ENCODE data around the gene ELMO1. TPM values are rescaled to one million over a fixed set of nuclear protein-coding genes. Genes with fewer than 3 reads are reported as not detected.

Gene ELMO1
- total RNA-seq, 1 experiment from 2014 or later: 1.1 TPM

DNA sequence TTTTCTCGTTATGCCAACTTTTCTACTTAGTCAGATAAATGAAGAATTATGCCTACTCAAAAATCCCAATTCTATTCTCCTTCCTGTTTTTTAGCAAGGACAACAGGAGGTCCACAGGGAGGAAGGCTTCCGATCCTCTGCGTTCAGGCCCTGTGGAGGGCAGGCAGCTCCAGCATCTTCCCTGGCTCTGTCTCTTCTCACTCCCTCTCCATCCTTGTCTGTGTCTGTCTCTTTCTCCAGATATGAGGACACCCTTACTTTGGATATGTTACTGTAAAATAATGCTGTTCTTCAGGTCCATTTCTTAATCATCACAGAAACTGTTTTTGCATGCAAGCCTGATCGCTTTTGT lies 166.6 kb downstream of the ELMO1 start:
- ChIA-PET POLR2A (no interaction called here), CTCF (no interaction called here), RAD21 (ENCODE audit: low non-redundant PET in 1 of 2, low total read pairs in 2 of 2, uncharacterized antibody in 2 of 2, unreplicated experiment in 2 of 2) (no interaction called here)
- intact Hi-C loops (cut with micrococcal nuclease): no loop called here
- Histone ChIP-seq H4K20me1 (ENCODE audit: insufficient read depth) (no peaks in the 10 kb centered on the region), H3K4me1 (ENCODE audit: control insufficient read depth in 1 of 2, insufficient read depth in 2 of 2, low read length in 2 of 2) (no peaks in the 10 kb centered on the region), H3K4me3 (replicated peaks in 1 of 2; ENCODE audit: low read depth in 1 of 2, low read length in 2 of 2) (no peak overlapping the region), H3K27ac (ENCODE audit: low read depth, low read length) (no peak overlapping the region), H2AFZ (ENCODE audit: low read depth, low read length, poor library complexity, severe bottlenecking) (no peak overlapping the region), H3K9me3 (ENCODE audit: control insufficient read depth in 1 of 2, insufficient read depth in 1 of 2, low read depth in 1 of 2, low read length in 2 of 2) (no peaks in the 10 kb centered on the region), H3K36me3 (ENCODE audit: control insufficient read depth in 1 of 2, insufficient read depth in 2 of 2, low read length in 2 of 2) (no peaks in the 10 kb centered on the region), H3K9me2 (ENCODE audit: insufficient read depth) (no peaks in the 10 kb centered on the region), H3K9ac (ENCODE audit: low read length) (no peak overlapping the region), H3K4me2 (ENCODE audit: low read length) (no peak overlapping the region), H3K27me3 (ENCODE audit: insufficient read depth, low read length) (0 out of 2 replicates have a peak, but pooled peaks cover 4% of the 10 kb centered on the region), H3K79me2 (ENCODE audit: insufficient read depth, low read length) (no peaks in the 10 kb centered on the region)
- BruUV-seq (replicated peaks): no TSS peak
- DNase-seq (ENCODE audit: low read depth, low spot score): no peak
- TF ChIP-seq, protein P1, sequence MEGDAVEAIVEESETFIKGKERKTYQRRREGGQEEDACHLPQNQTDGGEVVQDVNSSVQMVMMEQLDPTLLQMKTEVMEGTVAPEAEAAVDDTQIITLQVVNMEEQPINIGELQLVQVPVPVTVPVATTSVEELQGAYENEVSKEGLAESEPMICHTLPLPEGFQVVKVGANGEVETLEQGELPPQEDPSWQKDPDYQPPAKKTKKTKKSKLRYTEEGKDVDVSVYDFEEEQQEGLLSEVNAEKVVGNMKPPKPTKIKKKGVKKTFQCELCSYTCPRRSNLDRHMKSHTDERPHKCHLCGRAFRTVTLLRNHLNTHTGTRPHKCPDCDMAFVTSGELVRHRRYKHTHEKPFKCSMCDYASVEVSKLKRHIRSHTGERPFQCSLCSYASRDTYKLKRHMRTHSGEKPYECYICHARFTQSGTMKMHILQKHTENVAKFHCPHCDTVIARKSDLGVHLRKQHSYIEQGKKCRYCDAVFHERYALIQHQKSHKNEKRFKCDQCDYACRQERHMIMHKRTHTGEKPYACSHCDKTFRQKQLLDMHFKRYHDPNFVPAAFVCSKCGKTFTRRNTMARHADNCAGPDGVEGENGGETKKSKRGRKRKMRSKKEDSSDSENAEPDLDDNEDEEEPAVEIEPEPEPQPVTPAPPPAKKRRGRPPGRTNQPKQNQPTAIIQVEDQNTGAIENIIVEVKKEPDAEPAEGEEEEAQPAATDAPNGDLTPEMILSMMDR (IDR thresholded peaks at IDR 0.05 in 2 of 3, conservative IDR thresholded peaks at IDR 0.05 in 1 of 3; ENCODE audit: borderline replicate concordance in 1 of 3, insufficient read depth in 1 of 3, low read depth in 2 of 3, low read length in 2 of 3): no peak
- TF ChIP-seq, protein P2, sequence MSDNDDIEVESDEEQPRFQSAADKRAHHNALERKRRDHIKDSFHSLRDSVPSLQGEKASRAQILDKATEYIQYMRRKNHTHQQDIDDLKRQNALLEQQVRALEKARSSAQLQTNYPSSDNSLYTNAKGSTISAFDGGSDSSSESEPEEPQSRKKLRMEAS (IDR thresholded peaks at IDR 0.05): no peak
- no peak for TF ChIP-seq EZH2 (IDR thresholded peaks at IDR 0.05)
- no peak for TF ChIP-seq ZNF274 (IDR thresholded peaks at IDR 0.05; ENCODE audit: low read depth, low read length)
- TF ChIP-seq EGR1 (IDR thresholded peaks at IDR 0.05; ENCODE audit: low read depth): no peak
- TF ChIP-seq SIN3A (IDR thresholded peaks at IDR 0.05; ENCODE audit: low read depth): no peak
- TF ChIP-seq CBX3 (IDR thresholded peaks at IDR 0.05; ENCODE audit: low read depth): no peak
- no peak for TF ChIP-seq POLR2A (IDR thresholded peaks at IDR 0.05; ENCODE audit: borderline replicate concordance, extremely low read depth, insufficient read depth, insufficient read length)
- no peak for TF ChIP-seq POLR2AphosphoS5 (IDR thresholded peaks at IDR 0.05; ENCODE audit: low read depth, low read length)
- TF ChIP-seq FOSL1 (IDR thresholded peaks at IDR 0.05; ENCODE audit: low read depth): no peak
- TF ChIP-seq ZFX (IDR thresholded peaks at IDR 0.05): no peak
- TF ChIP-seq, protein P3, sequence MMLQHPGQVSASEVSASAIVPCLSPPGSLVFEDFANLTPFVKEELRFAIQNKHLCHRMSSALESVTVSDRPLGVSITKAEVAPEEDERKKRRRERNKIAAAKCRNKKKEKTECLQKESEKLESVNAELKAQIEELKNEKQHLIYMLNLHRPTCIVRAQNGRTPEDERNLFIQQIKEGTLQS (IDR thresholded peaks at IDR 0.05): no peak
- TF ChIP-seq, protein P4, sequence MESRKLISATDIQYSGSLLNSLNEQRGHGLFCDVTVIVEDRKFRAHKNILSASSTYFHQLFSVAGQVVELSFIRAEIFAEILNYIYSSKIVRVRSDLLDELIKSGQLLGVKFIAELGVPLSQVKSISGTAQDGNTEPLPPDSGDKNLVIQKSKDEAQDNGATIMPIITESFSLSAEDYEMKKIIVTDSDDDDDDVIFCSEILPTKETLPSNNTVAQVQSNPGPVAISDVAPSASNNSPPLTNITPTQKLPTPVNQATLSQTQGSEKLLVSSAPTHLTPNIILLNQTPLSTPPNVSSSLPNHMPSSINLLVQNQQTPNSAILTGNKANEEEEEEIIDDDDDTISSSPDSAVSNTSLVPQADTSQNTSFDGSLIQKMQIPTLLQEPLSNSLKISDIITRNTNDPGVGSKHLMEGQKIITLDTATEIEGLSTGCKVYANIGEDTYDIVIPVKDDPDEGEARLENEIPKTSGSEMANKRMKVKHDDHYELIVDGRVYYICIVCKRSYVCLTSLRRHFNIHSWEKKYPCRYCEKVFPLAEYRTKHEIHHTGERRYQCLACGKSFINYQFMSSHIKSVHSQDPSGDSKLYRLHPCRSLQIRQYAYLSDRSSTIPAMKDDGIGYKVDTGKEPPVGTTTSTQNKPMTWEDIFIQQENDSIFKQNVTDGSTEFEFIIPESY (IDR thresholded peaks at IDR 0.05; ENCODE audit: extremely low read depth, insufficient replicate concordance, low read length): no peak
- TF ChIP-seq RAD21 (IDR thresholded peaks at IDR 0.05; ENCODE audit: low read depth): no peak
- TF ChIP-seq, protein P5, sequence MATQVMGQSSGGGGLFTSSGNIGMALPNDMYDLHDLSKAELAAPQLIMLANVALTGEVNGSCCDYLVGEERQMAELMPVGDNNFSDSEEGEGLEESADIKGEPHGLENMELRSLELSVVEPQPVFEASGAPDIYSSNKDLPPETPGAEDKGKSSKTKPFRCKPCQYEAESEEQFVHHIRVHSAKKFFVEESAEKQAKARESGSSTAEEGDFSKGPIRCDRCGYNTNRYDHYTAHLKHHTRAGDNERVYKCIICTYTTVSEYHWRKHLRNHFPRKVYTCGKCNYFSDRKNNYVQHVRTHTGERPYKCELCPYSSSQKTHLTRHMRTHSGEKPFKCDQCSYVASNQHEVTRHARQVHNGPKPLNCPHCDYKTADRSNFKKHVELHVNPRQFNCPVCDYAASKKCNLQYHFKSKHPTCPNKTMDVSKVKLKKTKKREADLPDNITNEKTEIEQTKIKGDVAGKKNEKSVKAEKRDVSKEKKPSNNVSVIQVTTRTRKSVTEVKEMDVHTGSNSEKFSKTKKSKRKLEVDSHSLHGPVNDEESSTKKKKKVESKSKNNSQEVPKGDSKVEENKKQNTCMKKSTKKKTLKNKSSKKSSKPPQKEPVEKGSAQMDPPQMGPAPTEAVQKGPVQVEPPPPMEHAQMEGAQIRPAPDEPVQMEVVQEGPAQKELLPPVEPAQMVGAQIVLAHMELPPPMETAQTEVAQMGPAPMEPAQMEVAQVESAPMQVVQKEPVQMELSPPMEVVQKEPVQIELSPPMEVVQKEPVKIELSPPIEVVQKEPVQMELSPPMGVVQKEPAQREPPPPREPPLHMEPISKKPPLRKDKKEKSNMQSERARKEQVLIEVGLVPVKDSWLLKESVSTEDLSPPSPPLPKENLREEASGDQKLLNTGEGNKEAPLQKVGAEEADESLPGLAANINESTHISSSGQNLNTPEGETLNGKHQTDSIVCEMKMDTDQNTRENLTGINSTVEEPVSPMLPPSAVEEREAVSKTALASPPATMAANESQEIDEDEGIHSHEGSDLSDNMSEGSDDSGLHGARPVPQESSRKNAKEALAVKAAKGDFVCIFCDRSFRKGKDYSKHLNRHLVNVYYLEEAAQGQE (IDR thresholded peaks at IDR 0.05; ENCODE audit: low read depth): no peak
- no peak for TF ChIP-seq YY1 (IDR thresholded peaks at IDR 0.05; ENCODE audit: extremely low read depth, insufficient replicate concordance, low read depth, low read length)
- no peak for TF ChIP-seq CEBPB (IDR thresholded peaks at IDR 0.05; ENCODE audit: low read depth)
- TF ChIP-seq JUND (IDR thresholded peaks at IDR 0.05): no peak
- no peak for TF ChIP-seq TCF7L2 (IDR thresholded peaks at IDR 0.05; ENCODE audit: borderline replicate concordance, extremely low read depth, insufficient read depth, insufficient read length)
- no peak for TF ChIP-seq SRF (IDR thresholded peaks at IDR 0.05; ENCODE audit: low read depth)
- no peak for ATAC-seq
